Activated gamma-delta T cell treated with Interleukin-2 at 50 U/mL for 16 hours (primary cell): Measurements from ENCODE around the gene MAP3K9.
"Not testable (repeated sequence)": the region's sequence is repeated elsewhere in the genome, so short reads cannot be mapped to it uniquely, and the experiment has no call there.

ENCODE experiments used
- DNase-seq: peaks from one replicate; pipeline ENCODE4 v3.0.0-alpha.2; 2020

The MAP3K9 gene

DNA sequence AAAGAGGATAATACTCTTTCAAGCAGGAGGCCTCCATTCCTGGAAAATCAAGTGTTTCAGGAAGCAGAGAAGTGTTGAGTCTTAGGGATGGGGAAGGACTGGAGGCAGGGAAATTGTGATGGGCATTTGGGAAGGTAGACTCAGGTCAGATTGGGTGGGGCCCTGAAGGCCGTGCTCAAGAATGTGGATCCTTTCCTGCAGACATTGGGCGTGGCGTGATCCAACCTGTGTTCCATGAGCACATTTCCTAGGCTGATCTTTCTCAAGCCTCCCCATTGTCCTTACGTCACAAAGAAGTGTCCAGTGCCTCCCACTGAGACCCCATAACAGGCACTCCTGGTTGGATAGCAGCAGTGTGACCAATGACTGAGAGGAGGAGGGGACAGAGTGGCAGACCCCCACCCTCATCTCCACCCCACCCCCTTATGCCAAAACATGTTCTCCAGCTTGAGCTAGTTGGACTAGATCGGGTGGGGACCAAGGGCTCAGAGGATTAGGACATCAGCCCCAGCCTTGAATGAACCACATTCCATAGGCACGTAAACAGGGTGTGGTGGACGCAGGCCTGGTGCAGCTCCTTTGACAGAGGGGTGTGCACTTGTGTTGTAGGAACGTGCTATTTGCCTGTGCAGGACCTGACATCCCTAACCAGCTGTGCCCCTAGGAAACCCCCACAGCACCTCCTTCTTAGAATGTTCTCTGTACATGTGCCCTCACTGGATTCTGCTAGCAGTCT is 90.8 kb downstream of the MAP3K9 start:
- DNase-seq: no peak

DNA sequence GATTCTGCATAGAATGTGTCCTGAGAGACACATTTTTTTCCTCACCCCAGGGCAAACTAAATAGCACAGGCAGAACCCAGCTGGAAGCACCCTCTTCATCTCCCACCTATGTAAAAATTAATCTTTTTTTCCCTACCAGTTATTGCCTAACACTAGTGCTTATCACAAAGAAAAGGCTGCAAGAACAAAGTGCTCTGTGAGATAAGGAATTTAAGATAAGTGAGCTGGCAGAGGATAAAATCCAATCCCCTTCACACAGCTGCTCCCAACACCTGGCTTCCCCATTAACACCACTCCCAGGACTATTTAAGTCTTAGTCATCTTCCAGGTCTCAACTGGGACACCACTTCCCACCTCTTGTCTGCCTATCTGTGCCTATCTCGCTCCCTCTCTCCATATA is 92.4 kb downstream of the MAP3K9 start:
- no peak for DNase-seq

DNA sequence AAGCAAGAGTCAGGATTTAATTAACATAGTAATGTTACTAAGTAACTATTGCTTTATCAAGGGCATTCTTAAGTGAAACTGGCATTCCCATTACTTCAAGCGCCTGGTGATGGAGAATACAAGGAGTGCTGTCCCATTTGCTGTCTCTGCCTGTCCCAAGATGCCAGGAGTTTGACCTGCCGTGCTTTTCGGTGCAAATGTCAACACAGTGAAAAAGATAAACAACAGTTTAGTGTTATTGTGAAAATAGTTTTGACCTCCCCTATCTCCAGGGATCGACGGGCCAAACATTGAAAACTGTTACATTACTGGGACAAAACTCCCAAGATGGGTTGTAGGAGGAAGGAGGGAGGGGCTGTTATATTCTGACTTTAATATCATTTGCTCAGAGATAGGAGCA is 92.8 kb downstream of the MAP3K9 start:
- DNase-seq: no peak

DNA sequence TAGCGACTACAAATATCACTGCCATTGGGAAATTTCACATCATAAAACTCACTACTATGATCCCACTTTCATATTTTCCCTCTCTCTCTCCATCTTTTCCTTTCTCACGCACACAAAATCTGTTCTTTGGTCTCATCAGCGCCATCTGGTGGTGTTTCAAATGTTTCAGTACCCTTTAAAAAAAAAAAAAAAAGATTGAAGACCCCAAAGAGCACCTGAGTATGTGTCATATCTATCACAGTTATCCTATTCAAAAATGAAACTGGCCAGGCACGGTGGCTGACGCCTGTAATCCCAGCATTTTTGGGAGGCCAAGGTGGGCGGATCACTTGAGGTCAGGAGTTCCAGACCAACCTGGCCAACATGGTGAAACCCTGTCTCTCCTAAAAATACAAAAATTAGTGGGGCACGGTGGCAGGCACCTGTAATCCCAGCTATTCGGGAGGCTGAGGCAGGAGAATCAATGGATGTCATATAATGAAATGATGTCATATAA is 95.2 kb downstream of the MAP3K9 start:
- peak; percentile 54 for DNase-seq

DNA sequence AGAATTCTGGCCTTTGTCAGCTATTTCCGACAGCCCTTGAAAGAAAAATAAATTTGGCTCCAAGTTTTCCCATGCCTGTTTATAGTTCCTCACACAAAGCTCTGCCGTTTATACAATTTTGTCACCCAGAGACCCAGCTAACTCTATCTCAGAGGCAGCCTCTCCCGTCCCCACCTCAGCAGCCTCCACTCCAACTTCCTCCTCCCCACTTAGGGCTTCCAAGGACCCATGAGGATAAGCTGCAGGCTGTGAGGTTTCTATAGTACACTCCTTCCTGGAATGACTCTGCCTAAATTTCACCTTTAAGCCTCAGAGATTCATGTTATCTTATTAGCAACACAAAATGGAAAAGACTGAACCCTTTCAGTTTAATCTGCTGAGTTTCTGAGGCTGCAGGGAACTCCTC is 95.8 kb downstream of the MAP3K9 start:
- DNase-seq: no peak

DNA sequence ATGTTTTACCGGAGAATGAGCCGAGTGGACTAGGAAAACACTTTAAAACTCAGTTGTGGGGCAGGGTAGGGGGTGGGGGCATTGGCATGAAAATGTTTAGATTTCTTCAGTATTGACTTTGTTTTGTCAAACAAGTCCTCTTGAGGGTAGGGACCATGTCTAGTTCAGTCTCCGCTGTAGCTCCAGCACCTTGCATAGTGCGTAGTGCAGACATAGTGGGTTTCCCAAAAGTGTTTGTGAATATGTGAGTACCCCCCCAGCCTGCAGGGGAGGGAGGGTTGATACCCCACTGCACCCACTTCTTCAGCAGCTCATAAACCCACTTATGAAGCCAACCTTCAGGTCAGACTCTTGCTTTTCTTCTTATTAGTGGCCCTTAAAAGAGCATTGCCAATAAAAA is 96.2 kb downstream of the MAP3K9 start:
- no peak for DNase-seq

DNA sequence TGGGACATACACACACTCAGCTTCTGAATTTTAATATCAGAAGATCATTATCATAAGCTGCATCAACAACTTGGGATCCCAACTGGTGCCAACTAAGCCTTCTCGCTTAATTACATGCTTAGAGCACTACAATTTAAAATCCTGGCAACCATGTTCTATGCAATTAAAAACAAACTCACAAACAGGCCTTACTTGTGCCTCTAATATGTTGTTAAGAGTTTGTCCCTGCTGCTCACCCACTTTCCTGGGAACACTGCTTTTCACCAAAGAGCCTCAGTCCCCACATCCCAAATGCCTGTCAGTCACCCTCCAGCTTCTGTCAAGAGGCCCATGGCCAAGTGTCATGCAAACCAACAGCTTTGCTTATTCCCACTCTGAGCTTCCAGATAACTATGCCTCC is 97.9 kb downstream of the MAP3K9 start:
- DNase-seq: no peak

DNA sequence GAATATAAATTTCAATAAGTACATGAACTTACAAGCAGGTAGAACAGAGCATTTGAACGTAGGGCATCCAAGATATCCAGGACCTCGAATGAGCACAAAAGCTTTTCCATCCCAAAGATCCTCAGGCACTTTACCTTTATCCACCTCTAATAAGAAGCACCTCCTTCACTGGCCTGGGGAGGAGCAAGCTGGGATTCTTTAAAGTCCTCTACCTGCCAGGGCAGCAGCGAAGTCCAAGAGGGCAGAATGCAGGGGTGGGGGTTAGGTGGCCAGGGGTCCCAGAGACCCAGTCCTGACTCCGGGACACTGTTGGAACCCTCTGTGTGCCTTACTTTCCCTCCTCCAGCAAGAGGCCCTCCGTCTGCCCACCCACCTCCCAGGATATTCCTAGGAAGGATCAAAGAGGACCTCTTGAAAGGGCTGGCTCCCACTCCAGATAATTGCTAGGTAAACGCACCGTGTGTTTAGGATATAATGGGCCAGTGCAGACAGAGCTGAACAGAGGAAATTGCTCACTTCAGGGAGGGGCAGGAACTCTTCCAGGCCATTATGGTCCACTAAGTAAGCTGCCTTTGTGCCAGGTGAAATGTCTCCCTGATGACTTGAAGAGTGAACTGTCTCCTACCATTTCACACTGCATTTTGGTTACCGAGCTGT is 99.5 kb downstream of the MAP3K9 start:
- DNase-seq: no peak

DNA sequence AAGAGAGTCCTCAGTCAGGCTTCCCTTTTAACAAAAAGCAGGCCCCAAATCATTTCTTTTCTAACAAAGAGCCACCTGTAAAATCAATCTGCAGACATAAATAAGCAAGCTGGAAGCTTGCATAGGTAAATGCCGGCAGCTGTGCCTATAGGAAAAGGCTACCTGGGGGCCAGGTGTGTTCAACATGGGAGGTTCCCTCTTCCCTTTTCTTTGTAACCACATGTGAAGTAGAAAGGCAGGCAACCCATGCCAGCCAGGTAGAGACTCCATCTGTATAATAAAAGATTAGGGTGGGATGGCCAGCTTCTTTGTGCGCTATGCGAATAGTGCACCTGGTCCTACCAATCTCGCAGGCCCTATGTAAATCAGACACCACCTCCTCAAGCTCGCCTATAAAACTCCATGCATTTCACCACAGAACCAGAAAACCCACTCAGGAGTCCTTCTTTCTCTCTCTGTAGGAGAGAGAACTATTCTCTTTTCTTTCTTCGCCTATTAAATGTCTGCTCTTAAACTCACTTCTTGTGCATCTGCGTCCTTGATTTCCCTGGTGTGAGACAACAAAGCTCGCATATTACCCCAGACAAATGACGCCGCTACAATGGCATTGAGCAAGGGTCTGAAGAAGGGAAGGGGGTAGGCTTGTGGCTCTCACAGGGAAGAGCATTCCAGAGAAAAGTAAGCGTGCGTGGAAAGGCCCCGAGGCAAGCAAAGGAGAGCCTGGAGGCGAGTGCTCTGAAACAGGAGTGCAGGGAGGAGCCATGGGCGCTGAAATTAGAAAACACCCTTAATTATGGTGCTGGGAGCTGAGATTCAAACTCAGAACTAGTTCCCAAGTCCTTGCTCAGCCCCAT is 100.4 kb downstream of the MAP3K9 start:
- no peak for DNase-seq

DNA sequence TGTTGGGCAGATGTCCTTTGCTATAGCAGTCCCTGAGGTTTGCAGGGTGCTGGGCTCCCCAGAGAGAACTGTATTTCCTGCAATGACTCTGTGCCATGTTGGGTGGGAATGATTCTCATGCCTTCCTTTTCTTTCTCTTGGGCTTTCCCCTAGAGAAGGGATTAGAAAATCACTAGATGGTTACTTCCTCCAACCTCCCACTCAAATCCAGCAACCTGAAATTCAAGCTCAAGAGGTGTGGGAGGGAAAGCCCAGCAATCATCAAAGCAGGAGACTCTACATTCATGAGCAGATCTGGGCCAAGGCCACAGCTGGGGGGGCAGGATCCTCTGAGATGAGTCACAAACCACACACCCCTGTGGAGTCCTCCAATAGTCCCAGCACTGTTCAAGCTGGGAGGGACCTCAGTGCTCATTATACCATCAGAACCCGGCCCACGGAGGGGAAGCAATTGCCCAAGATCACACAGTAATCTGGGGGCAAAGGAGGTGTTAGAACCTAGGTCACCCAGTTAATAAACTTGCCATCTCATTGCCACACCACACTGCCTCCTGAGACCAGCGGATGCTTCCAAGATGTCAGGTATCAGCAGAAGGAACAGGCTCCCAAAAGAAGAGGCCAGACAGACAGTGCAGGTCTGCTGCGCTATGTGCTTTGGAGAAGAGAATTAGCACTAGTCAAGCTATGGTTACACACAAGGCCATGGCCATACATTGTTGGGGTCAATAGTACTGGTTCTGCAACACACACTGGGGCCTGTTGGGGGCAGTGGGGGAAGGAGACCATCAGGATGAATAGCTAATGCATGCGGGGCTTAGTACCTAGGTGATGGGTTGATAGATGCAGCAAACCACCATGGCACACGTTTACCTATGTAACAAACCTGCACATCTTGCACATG is 101.9 kb downstream of the MAP3K9 start:
- no peak for DNase-seq

DNA sequence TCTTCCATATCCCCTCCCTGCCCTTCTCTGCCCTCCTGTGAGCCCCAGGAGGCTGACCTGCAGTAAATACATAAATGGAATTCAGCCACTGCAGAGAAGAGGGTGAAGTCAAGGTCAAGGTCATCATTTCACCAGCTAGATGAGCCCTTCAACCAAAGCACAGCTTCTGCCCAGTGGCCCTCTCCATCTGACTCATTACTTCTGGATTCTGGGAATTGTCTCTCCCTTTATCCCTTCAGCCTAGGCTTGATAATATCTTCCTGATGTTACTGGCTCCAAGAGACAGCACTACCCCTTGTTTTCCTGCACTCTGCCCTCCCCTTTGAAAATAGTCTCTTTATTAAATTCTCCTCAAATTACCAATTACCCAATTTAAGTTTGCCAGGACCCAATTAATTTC is 103.1 kb downstream of the MAP3K9 start:
- no peak for DNase-seq

DNA sequence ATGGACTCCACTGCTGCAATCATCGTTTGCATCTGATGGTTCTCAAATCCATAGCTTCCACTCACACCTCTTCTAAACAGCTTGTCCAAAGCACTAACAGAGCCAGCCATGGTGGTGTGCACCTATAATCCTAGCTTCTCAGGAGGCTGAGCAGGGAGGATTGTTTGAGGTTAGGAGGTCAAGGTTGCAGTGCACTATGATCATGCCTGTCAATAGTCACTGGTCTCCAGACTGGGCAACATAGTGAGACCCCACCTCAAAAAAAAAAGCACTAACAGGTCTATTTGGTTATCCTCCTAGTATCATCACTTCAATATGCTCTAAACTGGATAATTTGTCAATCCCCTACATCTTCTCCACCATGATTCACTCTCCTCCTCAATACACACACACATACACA is 104.4 kb downstream of the MAP3K9 start:
- no peak for DNase-seq

DNA sequence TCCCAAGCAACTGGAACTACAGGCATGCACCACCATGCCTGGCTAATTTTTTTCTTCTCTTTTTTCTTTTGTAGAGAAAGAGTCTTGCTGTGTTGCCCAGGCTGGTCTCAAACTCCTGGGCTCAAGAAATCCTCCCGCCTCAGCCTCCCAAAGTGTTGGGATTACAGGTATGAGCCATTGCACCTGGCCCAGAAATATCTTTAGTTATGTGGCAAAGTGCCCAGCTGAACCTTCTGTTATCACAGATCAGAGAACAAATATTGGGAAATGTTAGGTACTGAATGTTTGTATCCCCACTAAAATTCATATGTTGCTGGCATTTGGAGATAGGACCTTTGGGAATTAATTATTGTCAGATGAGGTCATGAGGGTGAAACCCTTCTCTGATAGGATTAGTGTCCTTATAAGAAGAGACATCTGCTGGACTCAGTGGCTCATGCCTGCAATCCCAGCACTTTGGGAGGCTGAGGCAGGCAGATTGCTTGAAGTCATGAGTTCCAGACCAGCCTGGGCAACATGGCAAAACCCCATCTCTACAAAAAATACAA is 105.6 kb downstream of the MAP3K9 start:
- not testable (repeated sequence) for DNase-seq

DNA sequence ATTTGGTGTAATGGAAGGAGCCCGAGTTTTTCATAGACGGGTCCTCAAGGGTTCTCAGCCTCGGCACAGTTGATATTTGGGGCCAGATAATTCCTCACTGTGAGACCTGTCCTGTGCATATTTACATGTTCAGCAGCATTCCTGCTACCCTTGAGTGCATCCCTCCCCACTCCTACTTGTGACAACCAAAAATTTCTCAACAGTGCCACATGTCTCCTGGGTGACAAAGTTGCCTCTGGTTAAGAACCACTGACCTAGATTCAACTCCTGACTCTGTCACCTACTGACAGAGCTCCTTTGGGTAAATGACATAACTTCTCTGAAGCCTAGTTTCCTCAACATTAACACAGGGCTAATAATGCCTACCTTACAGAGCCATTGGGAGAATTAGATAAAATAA is 107.2 kb downstream of the MAP3K9 start:
- no peak for DNase-seq

DNA sequence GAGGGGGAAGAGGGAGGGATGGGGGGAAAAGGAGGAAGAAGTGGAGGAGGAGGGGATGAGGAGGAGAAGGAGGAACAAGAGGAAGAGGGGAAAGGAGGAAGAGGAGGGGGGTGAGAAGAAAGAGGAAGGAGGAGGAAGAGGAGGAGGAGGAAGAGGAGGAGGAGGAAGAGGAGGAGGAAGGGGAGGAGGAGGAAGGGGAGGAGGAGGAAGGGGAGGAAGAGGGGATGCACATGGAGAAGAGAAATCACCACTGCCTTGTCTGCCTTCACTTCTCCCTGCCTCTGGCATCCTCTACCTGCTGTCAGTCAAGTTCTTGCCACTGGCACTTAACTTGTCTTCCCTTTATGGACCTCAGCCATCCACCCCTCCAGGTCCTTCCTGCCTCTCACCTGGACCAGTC is 107.7 kb downstream of the MAP3K9 start:
- no peak for DNase-seq

DNA sequence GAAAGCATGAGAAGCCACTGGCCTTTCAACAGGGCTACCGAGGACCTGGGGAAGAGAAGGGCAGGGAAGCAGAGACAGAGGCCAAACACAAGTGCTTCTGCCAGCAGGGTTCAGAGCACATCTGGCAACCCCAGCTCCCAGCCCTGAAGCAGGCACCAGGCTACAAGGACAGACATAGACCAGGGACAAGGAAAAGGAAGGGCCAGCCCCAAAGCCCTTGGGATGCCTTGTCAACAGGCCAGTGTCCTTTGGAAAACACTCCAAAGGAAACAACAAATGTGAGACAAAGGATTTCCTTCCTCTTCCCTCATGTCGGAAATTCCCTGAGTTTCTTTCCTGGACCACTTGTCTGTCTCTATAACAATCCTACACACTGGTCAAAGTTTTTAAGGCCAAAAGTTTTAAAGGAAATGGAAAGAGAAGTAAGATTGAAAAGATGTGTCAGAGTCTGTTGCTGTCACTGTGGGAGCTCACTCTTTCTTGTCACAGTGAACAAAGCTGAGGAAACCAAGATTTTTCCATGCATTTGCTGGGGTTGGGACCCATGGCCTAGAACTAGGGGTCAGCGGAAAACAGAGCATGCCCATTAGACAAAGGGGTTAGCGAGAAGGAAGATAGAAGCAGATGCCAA is 108.2 kb downstream of the MAP3K9 start:
- no peak for DNase-seq

DNA sequence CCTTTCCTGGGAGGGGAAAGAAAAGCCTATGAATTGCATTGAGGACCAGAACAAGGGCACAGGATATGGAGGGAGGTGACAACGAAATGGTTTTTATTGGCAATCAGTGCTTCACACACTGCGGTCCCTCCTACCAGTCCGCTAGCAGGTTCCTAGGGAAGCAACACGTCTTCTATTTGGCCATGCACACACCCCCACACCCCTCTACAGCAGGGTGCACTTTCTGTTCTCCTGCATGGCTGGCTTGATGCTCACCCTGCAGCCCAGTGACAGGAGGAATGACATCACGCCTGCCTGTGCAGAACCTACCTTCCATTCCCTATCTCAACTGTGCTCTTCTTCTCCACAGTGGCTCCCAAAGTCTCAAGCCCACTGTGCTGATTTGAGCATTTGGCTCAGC is 109.7 kb downstream of the MAP3K9 start:
- no peak for DNase-seq

DNA sequence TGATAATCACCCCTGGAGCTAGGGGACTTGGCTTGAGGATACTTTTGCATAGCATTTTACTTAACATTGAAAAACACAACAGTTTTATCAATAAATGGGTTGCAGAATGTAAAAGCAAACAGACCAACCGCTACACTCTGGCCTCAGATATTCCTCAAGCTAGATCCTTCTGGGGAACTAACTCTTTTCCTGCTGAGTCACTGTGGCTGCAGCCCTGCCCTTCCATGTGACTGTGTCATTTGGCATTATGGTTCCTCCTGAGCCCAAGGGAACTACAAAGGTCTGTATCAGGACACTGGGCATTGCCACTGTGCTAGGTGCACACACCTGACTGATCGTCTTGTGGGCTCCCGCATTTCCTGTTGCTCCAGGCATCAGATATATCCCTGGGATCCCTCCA is 111.0 kb downstream of the MAP3K9 start:
- DNase-seq: no peak

DNA sequence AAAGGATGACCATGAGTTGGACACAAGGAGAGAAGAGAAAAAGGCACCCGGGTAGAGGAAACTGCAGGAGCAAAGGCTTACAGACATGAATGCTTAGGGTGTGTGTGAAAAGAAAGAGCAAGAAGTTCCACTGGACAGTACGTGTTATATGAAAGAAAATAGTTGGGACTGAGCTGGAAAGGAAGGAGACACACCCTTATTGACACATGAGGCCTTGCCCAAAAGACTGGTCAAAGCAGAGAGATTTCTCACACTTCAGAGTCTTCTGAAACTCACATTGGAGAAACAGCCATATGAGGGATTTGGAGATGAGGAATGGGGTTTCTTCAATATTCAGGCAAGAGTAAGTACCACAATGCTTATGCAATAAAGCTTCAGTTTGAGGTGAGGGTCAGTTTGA is 111.6 kb downstream of the MAP3K9 start:
- no peak for DNase-seq

DNA sequence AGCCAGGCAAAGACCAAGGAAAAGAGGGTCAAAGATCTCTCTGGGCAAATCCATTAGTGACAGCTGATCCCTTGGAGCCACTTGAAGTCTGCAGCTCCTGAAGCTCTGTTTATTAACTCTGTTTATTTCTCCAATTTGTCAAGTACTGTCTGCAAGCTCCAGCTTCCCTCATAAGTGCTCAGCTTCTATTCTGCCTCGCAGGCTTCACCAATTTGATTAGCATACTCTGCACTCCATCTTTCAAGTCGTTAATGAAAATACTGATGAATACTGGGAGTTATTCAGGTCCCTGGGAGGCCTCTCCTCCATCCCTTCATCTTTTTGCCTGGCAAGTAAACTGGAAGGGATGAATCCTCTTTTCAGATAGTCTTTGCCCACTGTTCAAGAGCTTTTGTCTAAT is 113.3 kb downstream of the MAP3K9 start:
- DNase-seq: no peak

DNA sequence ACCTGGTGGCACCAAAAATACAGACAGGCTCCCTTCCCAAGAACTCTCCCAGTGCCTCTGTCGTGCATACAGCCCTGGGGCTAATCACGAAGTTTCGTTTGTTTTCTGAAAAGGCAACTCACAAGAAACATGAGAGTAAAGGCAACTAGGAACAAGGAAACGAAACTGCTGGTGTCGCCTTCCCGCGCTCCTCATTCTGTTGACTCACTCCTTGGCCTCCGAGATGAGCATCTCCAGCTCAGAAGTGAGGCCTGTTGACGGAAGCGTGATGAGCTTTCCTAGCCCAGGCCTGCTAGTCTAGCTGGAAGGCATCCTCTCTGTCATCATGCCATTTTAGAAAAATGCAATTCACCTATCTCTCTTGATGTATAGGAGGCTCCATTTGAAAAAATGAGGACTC is 117.1 kb downstream of the MAP3K9 start:
- no peak for DNase-seq
